Body of pancreas (tissue), 4 donors: ENCODE data around the gene TMEM52.

Experiments
- POLR2A ChIP-seq, 3 donors: fragments of 450-650 bp; IDR thresholded peaks; one replicate each; pipeline ENCODE4 v1.6.1; 2016; ENCODE audit warnings: antibody characterized with exemption in 3 of 3, mild to moderate bottlenecking in 2 of 3
- TF ChIP-seq, protein P1 (sequence below), 7 experiments: fragments of 450-650 bp in 4 of 7; fragments of 200-600 bp in 3 of 7; sonication (generic) in 3 of 7; IDR thresholded peaks; one replicate each; pipeline ENCODE4 v1.5.1; 2016 to 2019; ENCODE audit warnings: antibody characterized with exemption in 7 of 7

DNA sequence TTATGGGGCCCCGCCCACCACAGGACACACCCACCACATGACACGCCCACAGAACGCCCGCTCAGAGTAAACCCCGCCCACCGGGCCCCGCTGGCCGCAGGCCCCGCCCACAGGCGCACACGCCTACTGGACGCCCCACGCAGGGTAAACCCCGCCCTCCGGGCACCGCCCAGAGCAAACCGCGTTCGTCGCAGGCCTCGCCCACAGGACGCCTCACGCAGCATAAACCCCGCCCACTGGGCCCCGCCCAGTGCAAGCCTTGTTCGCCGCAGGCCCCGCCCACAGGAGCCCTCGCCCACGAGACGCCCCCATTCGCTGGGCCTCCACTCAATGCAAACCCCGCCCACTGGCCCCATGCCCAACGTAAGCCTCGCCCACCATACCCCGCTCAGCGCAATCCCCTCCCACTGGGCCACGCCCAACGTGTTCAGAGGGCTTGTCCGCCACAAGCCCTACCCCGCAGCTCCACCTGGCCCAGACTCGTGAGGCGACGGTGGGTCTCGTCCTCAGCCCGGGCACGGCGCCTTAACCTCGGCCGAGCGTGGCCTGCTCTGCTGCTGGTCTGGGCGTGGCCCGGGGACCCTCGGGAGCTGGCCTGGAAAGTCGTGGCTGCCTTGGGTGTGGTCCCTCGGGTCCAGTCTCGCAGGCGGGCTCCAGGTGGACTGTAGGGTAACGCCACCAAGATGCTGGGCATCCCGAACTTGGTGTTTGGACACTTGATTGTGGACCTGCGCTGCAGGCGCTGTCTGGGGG is 401 bp upstream of the TMEM52 start:
- TF ChIP-seq POLR2A (IDR thresholded peaks at IDR 0.05): no peak
- TF ChIP-seq, protein P1, sequence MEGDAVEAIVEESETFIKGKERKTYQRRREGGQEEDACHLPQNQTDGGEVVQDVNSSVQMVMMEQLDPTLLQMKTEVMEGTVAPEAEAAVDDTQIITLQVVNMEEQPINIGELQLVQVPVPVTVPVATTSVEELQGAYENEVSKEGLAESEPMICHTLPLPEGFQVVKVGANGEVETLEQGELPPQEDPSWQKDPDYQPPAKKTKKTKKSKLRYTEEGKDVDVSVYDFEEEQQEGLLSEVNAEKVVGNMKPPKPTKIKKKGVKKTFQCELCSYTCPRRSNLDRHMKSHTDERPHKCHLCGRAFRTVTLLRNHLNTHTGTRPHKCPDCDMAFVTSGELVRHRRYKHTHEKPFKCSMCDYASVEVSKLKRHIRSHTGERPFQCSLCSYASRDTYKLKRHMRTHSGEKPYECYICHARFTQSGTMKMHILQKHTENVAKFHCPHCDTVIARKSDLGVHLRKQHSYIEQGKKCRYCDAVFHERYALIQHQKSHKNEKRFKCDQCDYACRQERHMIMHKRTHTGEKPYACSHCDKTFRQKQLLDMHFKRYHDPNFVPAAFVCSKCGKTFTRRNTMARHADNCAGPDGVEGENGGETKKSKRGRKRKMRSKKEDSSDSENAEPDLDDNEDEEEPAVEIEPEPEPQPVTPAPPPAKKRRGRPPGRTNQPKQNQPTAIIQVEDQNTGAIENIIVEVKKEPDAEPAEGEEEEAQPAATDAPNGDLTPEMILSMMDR (IDR thresholded peaks at IDR 0.05): no peak
